Measurements from ENCODE around the gene ILF3. TPM values are rescaled to one million over a fixed set of nuclear protein-coding genes. Genes with fewer than 3 reads are reported as not detected.

ILF3 gene
- total RNA-seq, result 100 to 1,000 TPM; 143 to 271 TPM

DNA sequence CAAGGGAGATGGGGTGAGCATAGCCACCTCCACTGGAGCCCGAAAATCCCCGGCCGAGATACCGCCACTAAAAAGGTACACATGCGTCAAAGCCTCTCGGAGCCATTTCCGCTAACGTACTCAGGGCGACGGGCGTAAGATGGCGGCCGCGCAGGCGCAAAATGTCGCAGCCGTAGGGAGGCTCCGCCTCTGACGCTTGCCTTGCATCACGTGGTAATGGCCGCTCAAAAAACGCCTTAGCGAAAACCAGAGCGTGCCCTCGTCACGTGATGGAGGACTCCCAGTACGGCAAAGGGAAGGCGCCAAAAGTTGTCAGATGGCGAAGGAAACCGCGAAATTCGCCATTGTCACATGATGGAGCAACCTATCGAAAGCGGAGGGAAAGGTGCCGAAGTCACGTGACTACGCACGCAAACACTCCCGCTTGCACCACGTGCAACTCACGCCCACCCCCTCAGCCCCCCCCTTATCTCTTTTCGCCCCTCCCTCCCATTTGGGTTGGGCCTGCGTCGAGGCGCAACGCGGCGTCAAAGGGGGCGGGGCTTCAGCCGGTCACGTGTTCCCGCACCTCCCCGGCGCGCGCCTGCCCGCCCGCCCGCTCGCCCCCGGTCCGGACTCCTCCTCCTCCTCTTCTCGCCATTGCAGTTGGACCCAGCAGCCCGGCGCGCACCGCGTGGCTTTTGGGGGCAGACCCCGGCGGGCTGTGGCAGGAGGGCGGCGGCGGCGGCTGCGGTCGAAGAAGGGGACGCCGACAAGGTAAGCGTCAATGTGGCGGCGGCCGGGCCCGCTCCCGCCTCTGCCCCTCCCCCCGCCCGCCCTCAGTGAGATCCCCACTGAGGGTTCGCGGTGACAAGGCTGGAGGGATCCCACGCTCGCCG is at the start of gene ILF3:
Gene ILF3, plus strand, starts transcription at position 615 of the 878 bp plus-strand sequence. CDS start 16,260 bp downstream, outside the sequence.
- H3K9me3 ChIP-seq, result no peaks in the 10 kb centered on the region
- TF ChIP-seq, protein P1, sequence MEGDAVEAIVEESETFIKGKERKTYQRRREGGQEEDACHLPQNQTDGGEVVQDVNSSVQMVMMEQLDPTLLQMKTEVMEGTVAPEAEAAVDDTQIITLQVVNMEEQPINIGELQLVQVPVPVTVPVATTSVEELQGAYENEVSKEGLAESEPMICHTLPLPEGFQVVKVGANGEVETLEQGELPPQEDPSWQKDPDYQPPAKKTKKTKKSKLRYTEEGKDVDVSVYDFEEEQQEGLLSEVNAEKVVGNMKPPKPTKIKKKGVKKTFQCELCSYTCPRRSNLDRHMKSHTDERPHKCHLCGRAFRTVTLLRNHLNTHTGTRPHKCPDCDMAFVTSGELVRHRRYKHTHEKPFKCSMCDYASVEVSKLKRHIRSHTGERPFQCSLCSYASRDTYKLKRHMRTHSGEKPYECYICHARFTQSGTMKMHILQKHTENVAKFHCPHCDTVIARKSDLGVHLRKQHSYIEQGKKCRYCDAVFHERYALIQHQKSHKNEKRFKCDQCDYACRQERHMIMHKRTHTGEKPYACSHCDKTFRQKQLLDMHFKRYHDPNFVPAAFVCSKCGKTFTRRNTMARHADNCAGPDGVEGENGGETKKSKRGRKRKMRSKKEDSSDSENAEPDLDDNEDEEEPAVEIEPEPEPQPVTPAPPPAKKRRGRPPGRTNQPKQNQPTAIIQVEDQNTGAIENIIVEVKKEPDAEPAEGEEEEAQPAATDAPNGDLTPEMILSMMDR (IDR thresholded peaks at IDR 0.05), result no peak
- H3K4me3 ChIP-seq, result peak within 1 kb of the TSS; percentile 98
- H3K4me1 ChIP-seq, result peaks cover 9% of the 10 kb centered on the region
- peak within 1 kb of the TSS; percentile 97 to 99 for H3K9ac ChIP-seq (ENCODE audit: low read depth in 2 of 2, low read length in 2 of 2)
- H3K27me3 ChIP-seq, result no peaks in the 10 kb centered on the region
- peak within 1 kb of the TSS; percentile 95 for H3K27ac ChIP-seq
- H3K36me3 ChIP-seq, result no peaks in the 10 kb centered on the region
- peak; percentile 99 for DNase-seq
- intact Hi-C loops (cut with DNase I), result no loop called here

DNA sequence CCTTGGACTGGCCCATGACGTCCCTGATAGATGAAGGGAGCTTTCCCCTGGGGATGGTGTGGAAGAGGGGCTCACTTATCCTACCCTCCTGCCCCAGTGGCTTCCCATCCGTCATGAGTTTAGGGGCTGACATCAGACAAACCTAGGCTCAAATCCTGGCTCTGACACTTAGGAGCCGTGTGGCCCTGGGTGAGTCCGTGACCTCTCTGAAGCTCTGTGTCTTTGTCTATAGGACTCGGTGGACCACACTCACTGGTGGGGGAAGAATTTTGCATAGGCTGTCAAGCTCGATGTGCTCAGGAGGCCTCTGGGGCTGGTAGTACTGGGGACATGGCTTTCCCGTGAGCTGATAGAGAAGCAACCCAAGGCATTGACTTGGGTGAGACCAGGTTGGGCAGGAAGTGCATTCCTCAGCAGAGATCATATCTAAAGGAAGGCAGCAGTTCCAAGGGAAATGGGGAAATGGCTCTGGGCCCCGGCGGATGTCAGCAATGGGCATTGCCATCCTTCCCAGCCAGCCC is 49.6 kb upstream of the ILF3 start:
- Histone ChIP-seq H3K27ac (peak overlapping the region; percentile 78), H3K27me3 (no peaks in the 10 kb centered on the region), H3K36me3 (no peaks in the 10 kb centered on the region), H3K4me3 (no peak overlapping the region), H3K4me1 (no peaks in the 10 kb centered on the region), H3K9me3 (no peaks in the 10 kb centered on the region), H3K9ac (ENCODE audit: low read depth in 2 of 2, low read length in 2 of 2) (peak overlapping the region; percentile 47 to 74)
- TF ChIP-seq, protein P1 (IDR thresholded peaks at IDR 0.05), result no peak
- intact Hi-C loops (cut with DNase I), result no loop called here
- DNase-seq, result no peak

DNA sequence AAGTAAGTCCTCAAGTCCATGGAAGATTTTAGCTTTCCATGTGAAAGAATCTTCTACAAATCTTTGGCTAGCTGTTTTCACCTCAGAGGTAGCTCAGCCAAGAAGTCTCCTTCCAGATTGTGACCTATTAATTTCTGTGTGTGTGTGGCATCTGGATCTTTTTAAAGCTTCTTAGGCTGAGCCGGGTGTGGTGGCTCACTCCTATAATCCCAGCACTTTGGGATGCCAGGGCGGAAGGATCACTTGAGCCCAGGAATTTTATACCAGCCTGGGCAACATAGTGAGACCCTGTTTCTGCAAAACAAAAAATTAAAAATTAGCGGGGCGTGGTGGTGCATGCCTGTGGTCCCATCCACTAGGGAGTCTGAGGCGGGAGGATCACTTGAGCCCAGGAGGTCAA is 42.2 kb upstream of the ILF3 start:
- Histone ChIP-seq H3K27ac (no peak overlapping the region), H3K36me3 (no peaks in the 10 kb centered on the region), H3K9ac (ENCODE audit: low read depth in 2 of 2, low read length in 2 of 2) (no peak overlapping the region), H3K4me1 (no peaks in the 10 kb centered on the region), H3K4me3 (no peak overlapping the region), H3K27me3 (no peaks in the 10 kb centered on the region), H3K9me3 (no peaks in the 10 kb centered on the region)
- DNase-seq, result no peak
- TF ChIP-seq, protein P1 (IDR thresholded peaks at IDR 0.05), result no peak
- intact Hi-C loops (cut with DNase I), result no loop called here

DNA sequence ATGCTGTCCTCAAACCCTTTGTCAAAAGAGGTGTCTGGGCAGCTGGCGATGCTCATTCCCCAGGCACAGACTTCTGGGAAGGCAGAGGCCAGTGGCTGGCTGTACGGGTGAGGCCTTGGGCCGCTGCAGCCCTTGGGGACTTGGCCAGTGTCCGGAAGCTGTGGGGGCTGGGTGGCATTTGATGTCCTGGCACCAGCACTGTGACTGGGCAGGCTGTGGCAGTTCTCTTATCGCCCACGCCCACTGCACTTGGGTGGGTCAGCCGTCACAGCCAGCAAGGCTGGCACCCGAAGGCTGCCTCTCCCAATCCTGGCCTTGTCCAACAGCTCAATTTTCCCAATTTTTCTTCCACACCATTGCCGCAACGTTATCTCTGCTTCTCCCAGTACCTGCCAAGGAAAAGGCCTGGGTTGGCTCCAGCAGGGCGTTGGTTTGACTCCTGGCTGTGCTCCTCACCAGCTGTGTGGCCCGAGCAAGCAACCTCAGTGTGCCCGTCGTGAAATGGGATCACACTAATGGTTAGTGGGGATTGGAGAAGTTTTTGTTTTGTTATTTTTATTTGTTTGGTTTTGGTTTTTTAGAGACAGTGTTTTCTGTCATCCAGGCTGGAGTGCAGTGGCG is 41.5 kb upstream of the ILF3 start:
- Histone ChIP-seq H3K36me3 (no peaks in the 10 kb centered on the region), H3K4me3 (no peak overlapping the region), H3K9me3 (no peaks in the 10 kb centered on the region), H3K9ac (ENCODE audit: low read depth in 2 of 2, low read length in 2 of 2) (peak overlapping the region in 1 of 2 donors; percentile 24), H3K27me3 (no peaks in the 10 kb centered on the region), H3K27ac (no peak overlapping the region), H3K4me1 (no peaks in the 10 kb centered on the region)
- TF ChIP-seq, protein P1 (IDR thresholded peaks at IDR 0.05), result no peak
- DNase-seq, result peak; percentile 62
- intact Hi-C loops (cut with DNase I), result no loop called here

DNA sequence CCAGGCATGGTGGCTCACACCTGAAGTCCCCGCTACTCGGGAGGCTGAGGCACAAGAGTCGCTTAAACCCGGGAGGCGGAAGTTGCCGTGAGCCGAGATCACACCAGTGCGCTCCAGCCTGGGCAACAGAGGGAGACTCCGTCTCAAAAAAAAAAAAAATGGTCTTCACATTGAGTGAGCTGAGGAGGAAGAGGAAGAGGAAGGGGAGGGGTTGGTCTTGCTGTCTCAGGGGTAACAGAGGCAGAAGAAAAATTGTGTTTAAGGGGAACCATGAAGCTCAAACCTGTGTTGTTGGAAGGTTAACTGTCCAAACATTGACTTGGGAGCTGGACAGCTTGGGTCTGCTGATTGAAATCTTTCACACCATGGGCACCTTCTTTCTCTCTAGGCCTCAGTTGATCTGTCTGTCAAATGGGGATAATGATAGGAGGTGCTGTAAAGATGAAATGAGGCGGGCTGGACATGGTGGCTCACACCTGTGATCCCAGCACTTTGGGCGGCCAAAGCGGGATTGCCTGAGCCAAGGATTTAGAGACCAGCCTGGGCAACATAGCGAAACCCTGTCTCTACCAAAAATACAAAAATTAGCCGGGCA is 38.6 kb upstream of the ILF3 start:
- no peaks in the 10 kb centered on the region for H3K27me3 ChIP-seq
- H3K27ac ChIP-seq, result no peak overlapping the region
- no peak overlapping the region for H3K4me3 ChIP-seq
- no peak for DNase-seq
- H3K9ac ChIP-seq (ENCODE audit: low read depth in 2 of 2, low read length in 2 of 2), result no peak overlapping the region
- no peaks in the 10 kb centered on the region for H3K4me1 ChIP-seq
- no peaks in the 10 kb centered on the region for H3K36me3 ChIP-seq
- TF ChIP-seq, protein P1 (IDR thresholded peaks at IDR 0.05), result no peak
- intact Hi-C loops (cut with DNase I), result no loop called here
- H3K9me3 ChIP-seq, result no peaks in the 10 kb centered on the region
